Neural crest cell (in vitro differentiated cells): ENCODE data around the gene CYTH1. TPM values are rescaled to one million over a fixed set of nuclear protein-coding genes. Genes with fewer than 3 reads are reported as not detected.

Source experiments
- DNase-seq: peaks from one replicate; pipeline ENCODE4 v3.0.0; 2021; ENCODE audit warnings: low read depth, mixed read lengths, low spot score
- H3K27ac Mint-ChIP-seq: one replicate; pipeline ENCODE4 v1.8.0; 2021; ENCODE audit warnings: mild to moderate bottlenecking, mixed read lengths; ENCODE audit not compliant: unreplicated experiment
- H3K27me3 Mint-ChIP-seq: 2 replicates; pipeline ENCODE4 v1.8.0; 2021; ENCODE audit warnings: low read depth, mild to moderate bottlenecking, mixed read lengths
- H3K36me3 Mint-ChIP-seq: 2 replicates; pipeline ENCODE4 v1.8.0; 2021; ENCODE audit warnings: low read depth, mild to moderate bottlenecking, mixed read lengths
- H3K4me1 Mint-ChIP-seq: 2 replicates; pipeline ENCODE4 v1.8.0; 2021; ENCODE audit warnings: mixed read lengths
- H3K4me3 Mint-ChIP-seq: one replicate; pipeline ENCODE4 v1.8.0; 2021; ENCODE audit warnings: mild to moderate bottlenecking, mixed read lengths
- H3K9me3 Mint-ChIP-seq: 2 replicates; pipeline ENCODE4 v1.8.0; 2021; ENCODE audit warnings: mixed read lengths
- total RNA-seq: library from RNA; stranded (reverse); gene quantifications from 2 replicates; pipeline ENCODE4 v1.2.1, GENCODE V29; 2021
- TF ChIP-seq, protein P1 (sequence below): fragments of 200-600 bp; sonication (generic); conservative IDR thresholded peaks from 2 replicates; pipeline ENCODE4 v1.5.0; 2021; ENCODE audit warnings: antibody characterized with exemption, mild to moderate bottlenecking

Gene CYTH1
- total RNA-seq, 1 donor from 2014 or later: 26.8 TPM

DNA sequence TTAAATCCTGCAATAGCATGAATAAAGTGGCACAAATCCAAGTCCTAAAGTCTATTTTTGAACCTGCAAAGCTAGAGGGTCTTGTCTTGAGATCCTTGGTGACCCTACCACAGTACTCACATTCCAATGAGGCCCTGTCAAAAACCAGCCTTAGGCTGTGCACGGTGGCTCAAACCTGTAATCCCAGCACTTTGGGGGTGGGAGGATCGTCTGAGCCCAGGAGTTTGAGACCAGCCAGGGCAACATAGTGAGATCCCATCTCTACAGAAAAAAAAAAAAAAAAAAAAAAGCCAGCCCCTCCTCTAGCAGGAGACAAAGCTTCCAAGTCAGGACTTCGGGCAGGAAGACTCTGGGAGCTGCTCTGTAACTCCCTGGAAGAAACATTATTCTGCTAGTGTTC, 16.3 kb downstream of the CYTH1 start:
- Mint-ChIP-seq H3K27me3 (no peaks in the 10 kb centered on the region), H3K4me1 (peaks cover 7% of the 10 kb centered on the region), H3K27ac (no peak overlapping the region), H3K9me3 (no peaks in the 10 kb centered on the region), H3K36me3 (no peaks in the 10 kb centered on the region), H3K4me3 (no peak overlapping the region)
- TF ChIP-seq, protein P1, sequence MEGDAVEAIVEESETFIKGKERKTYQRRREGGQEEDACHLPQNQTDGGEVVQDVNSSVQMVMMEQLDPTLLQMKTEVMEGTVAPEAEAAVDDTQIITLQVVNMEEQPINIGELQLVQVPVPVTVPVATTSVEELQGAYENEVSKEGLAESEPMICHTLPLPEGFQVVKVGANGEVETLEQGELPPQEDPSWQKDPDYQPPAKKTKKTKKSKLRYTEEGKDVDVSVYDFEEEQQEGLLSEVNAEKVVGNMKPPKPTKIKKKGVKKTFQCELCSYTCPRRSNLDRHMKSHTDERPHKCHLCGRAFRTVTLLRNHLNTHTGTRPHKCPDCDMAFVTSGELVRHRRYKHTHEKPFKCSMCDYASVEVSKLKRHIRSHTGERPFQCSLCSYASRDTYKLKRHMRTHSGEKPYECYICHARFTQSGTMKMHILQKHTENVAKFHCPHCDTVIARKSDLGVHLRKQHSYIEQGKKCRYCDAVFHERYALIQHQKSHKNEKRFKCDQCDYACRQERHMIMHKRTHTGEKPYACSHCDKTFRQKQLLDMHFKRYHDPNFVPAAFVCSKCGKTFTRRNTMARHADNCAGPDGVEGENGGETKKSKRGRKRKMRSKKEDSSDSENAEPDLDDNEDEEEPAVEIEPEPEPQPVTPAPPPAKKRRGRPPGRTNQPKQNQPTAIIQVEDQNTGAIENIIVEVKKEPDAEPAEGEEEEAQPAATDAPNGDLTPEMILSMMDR: no peak
- DNase-seq: no peak

DNA sequence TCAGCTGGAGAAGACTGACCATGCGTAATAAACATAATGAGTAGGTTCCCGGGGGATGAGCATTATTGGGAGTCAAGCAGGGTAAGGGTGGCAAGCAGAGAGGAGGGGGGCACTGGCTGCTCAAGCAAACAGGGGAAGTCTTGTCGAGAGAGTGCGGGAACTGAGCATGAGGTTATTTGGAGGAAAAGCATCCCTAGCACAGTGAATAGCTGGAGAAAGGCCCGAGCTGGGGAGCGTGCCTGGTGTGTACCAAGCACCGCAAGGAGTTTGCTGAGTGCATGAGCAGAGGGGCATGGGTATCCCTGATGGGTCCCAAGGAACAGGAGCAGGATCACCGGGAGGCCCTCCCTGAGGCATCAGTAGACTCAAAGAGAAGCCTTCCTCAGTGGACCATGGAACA, 17.2 kb downstream of the CYTH1 start:
- H3K4me1 Mint-ChIP-seq: peaks cover 9% of the 10 kb centered on the region
- no peaks in the 10 kb centered on the region for H3K27me3 Mint-ChIP-seq
- H3K36me3 Mint-ChIP-seq: no peaks in the 10 kb centered on the region
- TF ChIP-seq, protein P1: no peak
- H3K9me3 Mint-ChIP-seq: no peaks in the 10 kb centered on the region
- H3K4me3 Mint-ChIP-seq: no peak overlapping the region
- DNase-seq: no peak
- H3K27ac Mint-ChIP-seq: peak overlapping the region; percentile 45

DNA sequence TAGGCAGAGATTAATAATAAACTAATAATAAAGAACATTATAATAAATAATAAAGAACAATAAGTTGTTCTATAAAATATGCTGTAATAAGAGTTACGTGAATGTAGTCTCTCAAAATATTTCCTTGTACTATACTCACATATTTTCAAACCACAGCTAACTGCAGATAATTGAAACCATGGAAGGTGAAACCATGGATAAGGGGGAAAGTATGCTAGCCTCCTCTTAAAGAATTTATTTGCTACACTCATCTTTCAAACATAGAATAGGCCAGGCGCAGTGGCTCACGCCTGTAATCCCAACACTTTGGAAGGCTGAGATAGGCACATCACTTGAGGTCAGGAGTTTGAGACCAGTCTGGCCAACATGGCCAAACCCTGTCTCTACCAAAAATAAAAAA, 18.5 kb downstream of the CYTH1 start:
- no peak for DNase-seq
- H3K4me1 Mint-ChIP-seq: peaks cover 22% of the 10 kb centered on the region
- no peak overlapping the region for H3K27ac Mint-ChIP-seq
- no peak overlapping the region for H3K4me3 Mint-ChIP-seq
- H3K36me3 Mint-ChIP-seq: no peaks in the 10 kb centered on the region
- H3K27me3 Mint-ChIP-seq: no peaks in the 10 kb centered on the region
- TF ChIP-seq, protein P1: no peak
- no peaks in the 10 kb centered on the region for H3K9me3 Mint-ChIP-seq

GRCh38 chr17:78761789-78762406, 20.2 kb downstream of the CYTH1 start:
- peaks cover 22% of the 10 kb centered on the region for H3K4me1 Mint-ChIP-seq
- H3K9me3 Mint-ChIP-seq: no peaks in the 10 kb centered on the region
- TF ChIP-seq, protein P1: no peak
- H3K36me3 Mint-ChIP-seq: no peaks in the 10 kb centered on the region
- DNase-seq: no peak
- H3K27ac Mint-ChIP-seq: no peak overlapping the region
- H3K4me3 Mint-ChIP-seq: no peak overlapping the region
- no peaks in the 10 kb centered on the region for H3K27me3 Mint-ChIP-seq

- no peaks in the 10 kb centered on the region for H3K27me3 Mint-ChIP-seq
- peaks cover 27% of the 10 kb centered on the region for H3K4me1 Mint-ChIP-seq
- no peak overlapping the region for H3K27ac Mint-ChIP-seq
- H3K4me3 Mint-ChIP-seq: no peak overlapping the region
- no peaks in the 10 kb centered on the region for H3K9me3 Mint-ChIP-seq
- DNase-seq: no peak
- TF ChIP-seq, protein P1: no peak
- H3K36me3 Mint-ChIP-seq: no peaks in the 10 kb centered on the region
Observed at GRCh38 chr17:78759969-78760352, 22.1 kb downstream of the CYTH1 start.
